Transverse colon (tissue), 4 donors: ENCODE results near the gene PPFIA3. TPM values are rescaled to one million over a fixed set of nuclear protein-coding genes. Genes with fewer than 3 reads are reported as not detected.
"Not testable (repeated sequence)": the region's sequence is repeated elsewhere in the genome, so short reads cannot be mapped to it uniquely, and the experiment has no call there.

Source experiments
- DNase-seq: peaks from one replicate; pipeline ENCODE4 v3.0.0-alpha.2; 2019
- H3K27ac ChIP-seq, 4 donors: fragments of 200-600 bp; sonication (generic); 2 replicates each; pipeline ENCODE4 v1.5.1; 2016 to 2018; ENCODE audit warnings: inconsistent platforms in 4 of 4
- H3K27me3 ChIP-seq: fragments of 200-600 bp; sonication (generic); 2 replicates; pipeline ENCODE4 v1.5.1; 2017; ENCODE audit warnings: inconsistent platforms
- H3K36me3 ChIP-seq, 4 donors: fragments of 200-600 bp; sonication (generic); 2 replicates each; pipeline ENCODE4 v1.5.1; 2017 to 2019; ENCODE audit warnings: inconsistent platforms in 4 of 4
- H3K4me1 ChIP-seq, 4 donors: fragments of 200-600 bp; sonication (generic); 2 replicates each; pipeline ENCODE4 v1.5.1; 2017 to 2020; ENCODE audit warnings: inconsistent platforms in 4 of 4
- H3K4me3 ChIP-seq, 4 donors: fragments of 200-600 bp; sonication (generic); 1 replicate in 1 of 4; 2 replicates in 3 of 4; pipeline versions ENCODE4 v1.5.1 to v1.6.1; 2017 to 2019; ENCODE audit warnings: inconsistent platforms in 4 of 4
- H3K9me3 ChIP-seq, 2 donors: fragments of 200-600 bp; sonication (generic); 2 replicates each; pipeline ENCODE4 v1.5.1; 2017 to 2019; ENCODE audit warnings: inconsistent platforms in 2 of 2
- CTCF ChIP-seq, 5 experiments: fragments of 200-600 bp in 3 of 5; fragments of 450-650 bp in 2 of 5; sonication (generic) in 3 of 5; IDR thresholded peaks; 1 replicate in 2 of 5; 2 replicates in 3 of 5; pipeline ENCODE4 v1.5.1; 2016 to 2017; ENCODE audit warnings: antibody characterized with exemption in 5 of 5, inconsistent platforms in 3 of 5, mild to moderate bottlenecking in 2 of 5, moderate library complexity in 1 of 5
- EP300 ChIP-seq: sonication (generic); formaldehyde crosslinking; IDR thresholded peaks from one replicate; pipeline ENCODE4 v1.6.1; 2017; ENCODE audit warnings: antibody characterized with exemption, low read depth
- POLR2A ChIP-seq: fragments of 450-650 bp; IDR thresholded peaks from one replicate; pipeline ENCODE4 v1.6.1; 2016; ENCODE audit warnings: antibody characterized with exemption, mild to moderate bottlenecking, moderate library complexity
- POLR2AphosphoS5 ChIP-seq, 3 donors: sonication (generic); formaldehyde crosslinking; IDR thresholded peaks; one replicate each; pipeline ENCODE4 v1.6.1; 2016; ENCODE audit warnings: antibody characterized with exemption in 3 of 3
- WGBS, 2 donors: methylation state at CpG; one replicate each; pipeline ENCODE4 v1.1.5; 2018; ENCODE audit warnings: low coverage in 1 of 2; 5-methylcytosine and 5-hydroxymethylcytosine counted together
- in situ Hi-C, 4 donors: fragments of 200-750 bp; cut with MboI; loops; one replicate each; pipeline versions ENCODE4 v1.15.0 to v1.15.1; 2017; ENCODE audit warnings: low sequenced_read_pairs in 3 of 4, low pct_ligation_motif_present in 1 of 4, low pct_unique_long_range_greater_than_20kb in 1 of 4
- intact Hi-C: fragments of 100-400 bp; cut with DNase I; formaldehyde crosslinking; loops from one replicate; pipeline ENCODE4 v1.15.1; 2023; ENCODE audit warnings: low total_unique reads
- total RNA-seq, 4 donors: library from RNA; depleted of rRNA; stranded (reverse); fragments of >200 nt; gene quantifications; one replicate each; pipeline ENCODE4 v1.1.0, GENCODE V29; 2016

Gene PPFIA3
- total RNA-seq, 4 donors from 2014 or later: 18.6 to 106 (median 19.9) TPM

- peaks cover 6 to 31% (median 16%) of the 10 kb centered on the region in 4 donors for H3K4me1 ChIP-seq
- TF ChIP-seq CTCF (IDR thresholded peaks at IDR 0.05): no peak
- TF ChIP-seq POLR2AphosphoS5 (IDR thresholded peaks at IDR 0.05): no peak
- no peak for TF ChIP-seq EP300
- no peak for TF ChIP-seq POLR2A
- no peak overlapping the region for H3K27ac ChIP-seq
- DNase-seq: no peak
- no peaks in the 10 kb centered on the region for H3K27me3 ChIP-seq
- 90 to 91% methylated on average over 3 of the region's 4 CpGs for WGBS, 2 donors
- in situ Hi-C loops: no loop called here
- H3K9me3 ChIP-seq: no peaks in the 10 kb centered on the region
- no peaks in the 10 kb centered on the region for H3K36me3 ChIP-seq
- no peak overlapping the region for H3K4me3 ChIP-seq
- intact Hi-C loops: no loop called here
Observed at GRCh38 chr19:49126575-49126974, 7.2 kb downstream of the PPFIA3 start.

- intact Hi-C loops, in situ Hi-C loops: not testable (repeated sequence)
- peak overlapping the region; percentile 65 to 78 (median 76) for H3K27ac ChIP-seq
Observed at GRCh38 chr19:49127225-49127624, 7.9 kb downstream of the PPFIA3 start.

GRCh38 chr19:49127674-49128544 lies 8.6 kb downstream of the PPFIA3 start:
- TF ChIP-seq POLR2AphosphoS5 (IDR thresholded peaks at IDR 0.05) (no peak), EP300 (no peak), CTCF (IDR thresholded peaks at IDR 0.05) (peak in 4 of 5 experiments; percentile 14 to 58 (median 29))
- H3K4me1 ChIP-seq: peaks cover 6 to 34% (median 16%) of the 10 kb centered on the region in 4 donors
- H3K9me3 ChIP-seq: no peaks in the 10 kb centered on the region
- in situ Hi-C loops: no loop called here
- no peaks in the 10 kb centered on the region for H3K27me3 ChIP-seq
- intact Hi-C loops: no loop called here
- peak; percentile 98 for DNase-seq
- peak overlapping the region; percentile 65 to 78 (median 76) for H3K27ac ChIP-seq
- no peaks in the 10 kb centered on the region for H3K36me3 ChIP-seq
- WGBS, 2 donors: 0 to 3% methylated on average over 11 to 58 of the region's 63 CpGs
- peak overlapping the region in 3 of 4 donors; percentile 11 to 41 (median 21) for H3K4me3 ChIP-seq

More at GRCh38 chr19:49127225-49127624, 7.9 kb downstream of the PPFIA3 start:
- H3K9me3 ChIP-seq, H3K27me3 ChIP-seq, DNase-seq, H3K36me3 ChIP-seq: not testable (repeated sequence)
- H3K4me1 ChIP-seq: peaks cover 6 to 31% (median 16%) of the 10 kb centered on the region in 4 donors
- H3K4me3 ChIP-seq: peak overlapping the region in 1 of 4 donors; percentile 33
- WGBS, 2 donors: 94% methylated on average over 12 of the region's 12 CpGs; no CpG with 5 or more reads in 1 of the 2 donors

GRCh38 chr19:49128545-49129237 lies 9.3 kb downstream of the PPFIA3 start:
- Histone ChIP-seq H3K27me3 (no peaks in the 10 kb centered on the region), H3K36me3 (no peaks in the 10 kb centered on the region), H3K4me3 (peak overlapping the region in 3 of 4 donors; percentile 11 to 41 (median 21)), H3K9me3 (no peaks in the 10 kb centered on the region), H3K4me1 (peaks cover 6 to 42% (median 21%) of the 10 kb centered on the region in 4 donors), H3K27ac (peak overlapping the region; percentile 65 to 78 (median 72))
- in situ Hi-C loops (no loop called here), intact Hi-C loops (no loop called here)
- no peak for DNase-seq
- TF ChIP-seq CTCF (IDR thresholded peaks at IDR 0.05) (no peak), POLR2AphosphoS5 (IDR thresholded peaks at IDR 0.05) (no peak), POLR2A (no peak), EP300 (no peak)
- WGBS, 2 donors: 34 to 52% methylated on average over 15 of the region's 15 CpGs
